Liver (tissue), 9 donors: Measurements from ENCODE around the gene RAPGEF2. TPM values are rescaled to one million over a fixed set of nuclear protein-coding genes. Genes with fewer than 3 reads are reported as not detected.

Experiments used
- DNase-seq: peaks from one replicate; pipeline ENCODE4 v3.0.0-alpha.2; 2017; ENCODE audit warnings: low spot score
- H3K27ac ChIP-seq, 2 donors: one replicate each; pipeline ENCODE4 v1.7.0; 2013; ENCODE audit warnings: inconsistent platforms in 2 of 2, low read length in 2 of 2, control low read depth in 1 of 2, low read depth in 1 of 2, mild to moderate bottlenecking in 1 of 2
- H3K27me3 ChIP-seq, 4 donors: one replicate each; pipeline versions ENCODE4 v1.6.1 to v1.7.0; 2013; ENCODE audit warnings: low read length in 3 of 4, inconsistent platforms in 1 of 4, mild to moderate bottlenecking in 1 of 4, moderate library complexity in 1 of 4; ENCODE audit not compliant: control insufficient read depth in 4 of 4, insufficient read depth in 4 of 4
- H3K36me3 ChIP-seq, 4 donors: one replicate each; pipeline versions ENCODE4 v1.6.1 to v1.7.0; 2013; ENCODE audit warnings: low read length in 3 of 4, mild to moderate bottlenecking in 3 of 4, low read depth in 1 of 4, moderate library complexity in 1 of 4; ENCODE audit not compliant: control insufficient read depth in 4 of 4, insufficient read depth in 3 of 4
- H3K4me1 ChIP-seq, 4 donors: one replicate each; pipeline versions ENCODE4 v1.6.1 to v1.7.0; 2013; ENCODE audit warnings: low read length in 3 of 4, mild to moderate bottlenecking in 3 of 4, moderate library complexity in 1 of 4; ENCODE audit not compliant: control insufficient read depth in 4 of 4, insufficient read depth in 4 of 4
- H3K4me3 ChIP-seq, 3 donors: one replicate each; pipeline versions ENCODE4 v1.6.1 to v1.7.0; 2013; ENCODE audit warnings: low read length in 3 of 3, control low read depth in 1 of 3, low read depth in 1 of 3, mild to moderate bottlenecking in 1 of 3
- H3K9ac ChIP-seq, 2 donors: one replicate each; pipeline ENCODE4 v1.7.0; 2013; ENCODE audit warnings: low read length in 2 of 2, mild to moderate bottlenecking in 2 of 2, moderate library complexity in 2 of 2, control low read depth in 1 of 2, low read depth in 1 of 2
- H3K9me3 ChIP-seq, 4 donors: one replicate each; pipeline versions ENCODE4 v1.6.1 to v1.7.0; 2013; ENCODE audit warnings: low read length in 3 of 4; ENCODE audit not compliant: control insufficient read depth in 4 of 4
- CTCF ChIP-seq: fragments of 150-350 bp; IDR thresholded peaks from 2 replicates; pipeline ENCODE4 v1.5.1; 2017; ENCODE audit warnings: improper control_type of control experiment, low read depth, low read length; ENCODE audit not compliant: missing input control
- EGR1 ChIP-seq, 2 donors: IDR thresholded peaks; 2 replicates each; pipeline ENCODE4 v1.6.1; 2016 to 2018; ENCODE audit warnings: antibody characterized with exemption in 2 of 2, low read depth in 2 of 2
- FOXA1 ChIP-seq: IDR thresholded peaks from 2 replicates; pipeline ENCODE4 v1.6.1; 2016; ENCODE audit warnings: antibody characterized with exemption
- HNF4A ChIP-seq, 2 donors: conservative IDR thresholded peaks; 2 replicates each; pipeline ENCODE4 v1.6.1; 2016; ENCODE audit warnings: antibody characterized with exemption in 2 of 2, mild to moderate bottlenecking in 2 of 2
- HNF4G ChIP-seq: IDR thresholded peaks from 2 replicates; pipeline ENCODE4 v1.6.1; 2016; ENCODE audit warnings: antibody characterized with exemption
- JUND ChIP-seq, 2 donors: IDR thresholded peaks; 2 replicates each; pipeline ENCODE4 v1.6.1; 2016; ENCODE audit warnings: antibody characterized with exemption in 2 of 2
- NR2F2 ChIP-seq: IDR thresholded peaks from 2 replicates; pipeline ENCODE4 v1.6.1; 2016; ENCODE audit warnings: antibody characterized with exemption
- RAD21 ChIP-seq, 2 donors: IDR thresholded peaks; 2 replicates each; pipeline ENCODE4 v1.6.1; 2016; ENCODE audit warnings: antibody characterized with exemption in 2 of 2, mild to moderate bottlenecking in 2 of 2
- RXRA ChIP-seq, 2 donors: IDR thresholded peaks; 2 replicates each; pipeline ENCODE4 v1.6.1; 2017 to 2018; ENCODE audit warnings: antibody characterized with exemption in 2 of 2, mild to moderate bottlenecking in 1 of 2
- TAF1 ChIP-seq: conservative IDR thresholded peaks from 2 replicates; pipeline ENCODE4 v1.6.1; 2016; ENCODE audit warnings: antibody characterized with exemption, mild to moderate bottlenecking
- YY1 ChIP-seq: IDR thresholded peaks from 2 replicates; pipeline ENCODE4 v1.6.1; 2016; ENCODE audit warnings: antibody characterized with exemption, mild to moderate bottlenecking
- ZBTB33 ChIP-seq: IDR thresholded peaks from 2 replicates; pipeline ENCODE4 v1.6.1; 2016; ENCODE audit warnings: antibody characterized with exemption
- WGBS: extraction: QIAGEN DNeasy Blood & Tissue Kit; methylation state at CpG from one replicate; pipeline ENCODE4 v1.1.7; 2013; 5-methylcytosine and 5-hydroxymethylcytosine counted together
- polyA plus RNA-seq, 2 donors: library from polyadenylated mRNA; stranded (reverse) in 1 of 2; unstranded in 1 of 2; fragments of 200-250 nt in 1 of 2; fragments of >200 nt in 1 of 2; fragmentation: Nextera tagmentation in 1 of 2; extraction: Ambion mirVana in 1 of 2; gene quantifications; one replicate each; pipeline versions ENCODE4 v1.2.1 to v1.2.3, GENCODE V29; 2013 to 2015
- total RNA-seq, 2 donors: library from RNA; depleted of rRNA; stranded (reverse); fragments of >200 nt; gene quantifications; one replicate each; pipeline ENCODE4 v1.2.3, GENCODE V29; 2014
- donor health status: healthy.
- donor health status: healthy.
- donor health status: healthy.
- donor health status: healthy.
- donor health status: healthy.

The RAPGEF2 gene
- total and polyA plus RNA-seq, 4 donors: 7.3 to 90.4 (median 32.2) TPM

GRCh38 chr4:159197885-159198269, 95.0 kb downstream of the RAPGEF2 start:
- TF ChIP-seq JUND (IDR thresholded peaks at IDR 0.05): no peak
- 84% methylated on average over 6 of the region's 6 CpGs for WGBS
- Histone ChIP-seq H3K36me3 (peaks cover 0 to 5% (median 0%) of the 10 kb centered on the region in 4 donors), H3K27me3 (no peaks in the 10 kb centered on the region), H3K9ac (no peak overlapping the region), H3K4me3 (no peak overlapping the region), H3K4me1 (no peaks in the 10 kb centered on the region), H3K9me3 (no peaks in the 10 kb centered on the region), H3K27ac (no peak overlapping the region)
- no peak for DNase-seq

GRCh38 chr4:159199826-159200225, 96.9 kb downstream of the RAPGEF2 start:
- TF ChIP-seq JUND (IDR thresholded peaks at IDR 0.05) (no peak), RXRA (IDR thresholded peaks at IDR 0.05) (no peak), ZBTB33 (no peak), RAD21 (IDR thresholded peaks at IDR 0.05) (no peak)
- H3K9me3 ChIP-seq: no peaks in the 10 kb centered on the region
- 95% methylated on average over 1 of the region's 1 CpG for WGBS
- no peaks in the 10 kb centered on the region for H3K27me3 ChIP-seq
- H3K9ac ChIP-seq: no peak overlapping the region
- H3K4me1 ChIP-seq: peaks cover 0 to 15% (median 9%) of the 10 kb centered on the region in 4 donors
- no peaks in the 10 kb centered on the region for H3K36me3 ChIP-seq
- DNase-seq: no peak
- no peak overlapping the region for H3K4me3 ChIP-seq
- H3K27ac ChIP-seq: no peak overlapping the region

- peaks cover 0 to 15% (median 9%) of the 10 kb centered on the region in 4 donors for H3K4me1 ChIP-seq
- TF ChIP-seq ZBTB33 (no peak), EGR1 (IDR thresholded peaks at IDR 0.05; ENCODE audit: low read depth in 2 of 2) (no peak), JUND (IDR thresholded peaks at IDR 0.05) (no peak), NR2F2 (no peak), HNF4A (conservative IDR thresholded peaks at IDR 0.05) (no peak), FOXA1 (no peak), YY1 (no peak), TAF1 (no peak), HNF4G (no peak), CTCF (no peak)
Measured at GRCh38 chr4:159201168-159201567, 98.3 kb downstream of the RAPGEF2 start.

More at GRCh38 chr4:159201168-159201567, 98.3 kb downstream of the RAPGEF2 start:
- Histone ChIP-seq H3K9ac (no peak overlapping the region), H3K4me3 (no peak overlapping the region), H3K27ac (no peak overlapping the region), H3K27me3 (no peaks in the 10 kb centered on the region), H3K36me3 (no peaks in the 10 kb centered on the region), H3K9me3 (no peaks in the 10 kb centered on the region)
- DNase-seq: no peak
- 91% methylated on average over 6 of the region's 6 CpGs for WGBS
